Natural killer cell (primary cell): ENCODE measurements around the gene RGL3. TPM values are rescaled to one million over a fixed set of nuclear protein-coding genes. Genes with fewer than 3 reads are reported as not detected.

ENCODE experiments used
- ATAC-seq, 3 donors: fragments of 150-1000 bp in 2 of 3; fragments of 200-7000 bp in 1 of 3; cut with Tn5 transposase; 1 replicate in 1 of 3; 2 replicates in 2 of 3; pipeline ENCODE4 v1.10.0; 2021; ENCODE audit warnings: mild to moderate bottlenecking in 2 of 3, moderate library complexity in 2 of 3
- DNase-seq, 2 donors: peaks; one replicate each; pipeline versions ENCODE4 v3.0.0 to v3.0.0-alpha.2; 2013 to 2021; ENCODE audit warnings: mixed read lengths in 1 of 2
- H3K27ac ChIP-seq: one replicate; pipeline ENCODE4 v1.5.1; 2013; ENCODE audit warnings: mild to moderate bottlenecking, low read length
- H3K27me3 ChIP-seq: one replicate; pipeline ENCODE4 v1.6.1; 2013; ENCODE audit warnings: low read length; ENCODE audit not compliant: control insufficient read depth, insufficient read depth
- H3K36me3 ChIP-seq: one replicate; pipeline ENCODE4 v1.6.1; 2013; ENCODE audit warnings: low read length; ENCODE audit not compliant: control insufficient read depth, insufficient read depth
- H3K4me1 ChIP-seq: one replicate; pipeline ENCODE4 v1.6.1; 2013; ENCODE audit warnings: low read length; ENCODE audit not compliant: control insufficient read depth, insufficient read depth
- H3K4me3 ChIP-seq: one replicate; pipeline ENCODE4 v1.5.1; 2013; ENCODE audit warnings: low read length
- H3K9me3 ChIP-seq: one replicate; pipeline ENCODE4 v1.6.1; 2013; ENCODE audit warnings: low read length; ENCODE audit not compliant: control insufficient read depth, insufficient read depth
- H3K27ac Mint-ChIP-seq, 2 donors: one replicate each; pipeline ENCODE4 v1.8.0; 2022; ENCODE audit warnings: mild to moderate bottlenecking in 2 of 2, mixed read lengths in 2 of 2, moderate library complexity in 1 of 2
- H3K27me3 Mint-ChIP-seq, 2 donors: one replicate each; pipeline ENCODE4 v1.8.0; 2022; ENCODE audit warnings: low read depth in 2 of 2, mixed read lengths in 2 of 2
- H3K36me3 Mint-ChIP-seq: one replicate; pipeline ENCODE4 v1.8.0; 2022; ENCODE audit warnings: mixed read lengths
- H3K4me1 Mint-ChIP-seq, 2 donors: one replicate each; pipeline ENCODE4 v1.8.0; 2022; ENCODE audit warnings: mixed read lengths in 2 of 2
- H3K4me3 Mint-ChIP-seq: one replicate; pipeline ENCODE4 v1.8.0; 2022; ENCODE audit warnings: mild to moderate bottlenecking, moderate library complexity, mixed read lengths
- H3K9me3 Mint-ChIP-seq, 2 donors: one replicate each; pipeline ENCODE4 v1.8.0; 2022; ENCODE audit warnings: mixed read lengths in 2 of 2
- CTCF ChIP-seq: fragments of 200-600 bp; IDR thresholded peaks from one replicate; pipeline ENCODE4 v1.8.0; 2022; ENCODE audit warnings: antibody characterized with exemption
- WGBS: methylation state at CpG from one replicate; pipeline ENCODE4 v1.1.7; 2013; ENCODE audit warnings: missing lambda C conversion rate; ENCODE audit not compliant: insufficient coverage; 5-methylcytosine and 5-hydroxymethylcytosine counted together
- intact Hi-C: fragments of 100-400 bp; cut with micrococcal nuclease; formaldehyde crosslinking; loops from one replicate; pipeline ENCODE4 v1.14.2; 2022
- total RNA-seq, 4 donors: library from RNA; stranded (reverse); fragments of 120-200 nt in 1 of 4; gene quantifications; one replicate each; pipeline versions ENCODE4 v1.2.3 to v1.2.4, GENCODE V29; 2013 to 2022

RGL3 gene
- total RNA-seq, 3 donors from 2014 or later (not counting 1 experiment from before 2014, with no cell fraction given) = 0.48 TPM; not detected in 2

GRCh38 chr19:11452620-11453310, 33.7 kb upstream of the RGL3 start:
- intact Hi-C loops = no loop called here
- Histone ChIP-seq H3K36me3 (peaks cover 19% of the 10 kb centered on the region), H3K9me3 (no peaks in the 10 kb centered on the region), H3K4me3 (no peak overlapping the region), H3K27me3 (no peaks in the 10 kb centered on the region), H3K4me1 (no peaks in the 10 kb centered on the region), H3K27ac (no peak overlapping the region)
- no peak overlapping the region for H3K4me3 Mint-ChIP-seq
- H3K4me1 Mint-ChIP-seq = no peaks in the 10 kb centered on the region
- 88% methylated on average over 33 of the region's 33 CpGs for WGBS
- no peak overlapping the region for H3K27ac Mint-ChIP-seq
- no peak for ATAC-seq
- H3K9me3 Mint-ChIP-seq = no peaks in the 10 kb centered on the region
- no peak for DNase-seq
- H3K27me3 Mint-ChIP-seq = no peaks in the 10 kb centered on the region
- TF ChIP-seq CTCF = no peak
- no peaks in the 10 kb centered on the region for H3K36me3 Mint-ChIP-seq

GRCh38 chr19:11451871-11452619, 32.9 kb upstream of the RGL3 start:
- no peaks in the 10 kb centered on the region for H3K36me3 Mint-ChIP-seq
- TF ChIP-seq CTCF = no peak
- peaks cover 26% of the 10 kb centered on the region for H3K36me3 ChIP-seq
- H3K27me3 ChIP-seq = no peaks in the 10 kb centered on the region
- DNase-seq (no peak), ATAC-seq (no peak)
- no peaks in the 10 kb centered on the region for H3K9me3 Mint-ChIP-seq
- H3K4me1 Mint-ChIP-seq = no peaks in the 10 kb centered on the region
- 70% methylated on average over 19 of the region's 25 CpGs for WGBS
- no peak overlapping the region for H3K27ac Mint-ChIP-seq
- no peaks in the 10 kb centered on the region for H3K4me1 ChIP-seq
- H3K9me3 ChIP-seq = no peaks in the 10 kb centered on the region
- H3K4me3 ChIP-seq = no peak overlapping the region
- no peak overlapping the region for H3K4me3 Mint-ChIP-seq
- intact Hi-C loops = no loop called here
- H3K27me3 Mint-ChIP-seq = no peaks in the 10 kb centered on the region
- H3K27ac ChIP-seq = no peak overlapping the region

GRCh38 chr19:11451327-11451870, 32.3 kb upstream of the RGL3 start:
- Histone ChIP-seq H3K36me3 (peaks cover 28% of the 10 kb centered on the region), H3K4me3 (no peak overlapping the region), H3K27me3 (no peaks in the 10 kb centered on the region), H3K4me1 (no peaks in the 10 kb centered on the region), H3K9me3 (no peaks in the 10 kb centered on the region), H3K27ac (no peak overlapping the region)
- H3K4me1 Mint-ChIP-seq = no peaks in the 10 kb centered on the region
- TF ChIP-seq CTCF = no peak
- H3K4me3 Mint-ChIP-seq = no peak overlapping the region
- DNase-seq (no peak), ATAC-seq (no peak)
- no peaks in the 10 kb centered on the region for H3K27me3 Mint-ChIP-seq
- 78% methylated on average over 3 of the region's 13 CpGs for WGBS
- H3K27ac Mint-ChIP-seq = no peak overlapping the region
- no peaks in the 10 kb centered on the region for H3K9me3 Mint-ChIP-seq
- H3K36me3 Mint-ChIP-seq = no peaks in the 10 kb centered on the region
- intact Hi-C loops = no loop called here
